SK-N-SH (cell line): ENCODE results near the gene SMAD7. TPM values are rescaled to one million over a fixed set of nuclear protein-coding genes. Genes with fewer than 3 reads are reported as not detected.

Experiments
- CTCF ChIA-PET: fragments of 300-600, 350-600 bp; formaldehyde crosslinking; extraction: SDS; loops from one replicate; lab custom pipeline; 2021; lab: Yijun Ruan, JAX
- POLR2A ChIA-PET: fragments of 350-600 bp; sonication (Branson Sonifier 250); formaldehyde crosslinking; extraction: SDS; loops from one replicate; lab custom pipeline; 2020; ENCODE audit warnings: antibody characterized with exemption, inconsistent platforms; lab: Yijun Ruan, JAX
- DNase-seq: peaks from one replicate; pipeline ENCODE4 v3.0.0; 2012
- H2AFZ ChIP-seq: fragments of 200-600 bp; sonication (generic); 2 replicates; pipeline ENCODE4 v1.8.1; 2016; ENCODE audit warnings: antibody characterized with exemption, mild to moderate bottlenecking, low read depth
- H3F3A ChIP-seq: fragments of 200-600 bp; sonication (generic); replicated peaks from 2 replicates; pipeline ENCODE3; 2016; ENCODE audit warnings: antibody characterized with exemption, mild to moderate bottlenecking; ENCODE audit not compliant: insufficient read depth
- H3K27ac ChIP-seq, 2 experiments: fragments of 200-500 bp in 1 of 2; fragments of 200-600 bp in 1 of 2; sonication (Bioruptor generic) in 1 of 2; sonication (generic), shearing (Covaris generic) in 1 of 2; 2 replicates each; pipeline versions ENCODE4 v1.5.1 to v1.6.1; 2014 to 2016; ENCODE audit warnings: low read depth in 2 of 2, inconsistent platforms in 1 of 2, low read length in 1 of 2, mild to moderate bottlenecking in 1 of 2, mixed read lengths in 1 of 2
- H3K27me3 ChIP-seq: fragments of 200-600 bp; sonication (generic), shearing (Covaris generic); 2 replicates; pipeline ENCODE4 v1.6.1; 2016; ENCODE audit warnings: mixed run types; ENCODE audit not compliant: insufficient read depth
- H3K36me3 ChIP-seq, 2 experiments: fragments of 200-500 bp in 1 of 2; fragments of 200-600 bp in 1 of 2; sonication (Bioruptor generic) in 1 of 2; sonication (generic) in 1 of 2; replicated peaks in 1 of 2; 2 replicates each; pipeline versions ENCODE3 to v1.5.1; 2014 to 2016; ENCODE audit warnings: low read length in 1 of 2, mild to moderate bottlenecking in 1 of 2; ENCODE audit not compliant: insufficient read depth in 2 of 2, control insufficient read depth in 1 of 2
- H3K4me1 ChIP-seq, 2 experiments: fragments of 200-500 bp in 1 of 2; fragments of 200-600 bp in 1 of 2; sonication (Bioruptor generic) in 1 of 2; sonication (generic), shearing (Covaris generic) in 1 of 2; 2 replicates each; pipeline versions ENCODE4 v1.5.1 to v1.6.1; 2014 to 2016; ENCODE audit warnings: low read depth in 1 of 2, low read length in 1 of 2, mixed run types in 1 of 2; ENCODE audit not compliant: insufficient read depth in 2 of 2, control insufficient read depth in 1 of 2
- H3K4me2 ChIP-seq: fragments of 200-600 bp; sonication (generic), shearing (Covaris generic); 2 replicates; pipeline ENCODE4 v1.6.1; 2017; ENCODE audit warnings: mixed run types
- H3K4me3 ChIP-seq, 2 experiments: fragments of 200-500 bp in 1 of 2; fragments of 200-600 bp in 1 of 2; sonication (Bioruptor generic) in 1 of 2; sonication (generic), shearing (Covaris generic) in 1 of 2; 2 replicates each; pipeline versions ENCODE4 v1.5.1 to v1.8.1; 2014 to 2016; ENCODE audit warnings: low read depth in 2 of 2, inconsistent platforms in 1 of 2, low read length in 1 of 2, mild to moderate bottlenecking in 1 of 2, mixed read lengths in 1 of 2, moderate library complexity in 1 of 2
- H3K79me2 ChIP-seq: fragments of 200-600 bp; sonication (generic); 2 replicates; pipeline ENCODE4 v1.8.1; 2017; ENCODE audit warnings: mild to moderate bottlenecking; ENCODE audit not compliant: insufficient read depth
- H3K9ac ChIP-seq: fragments of 200-600 bp; sonication (generic); 2 replicates; pipeline ENCODE4 v1.6.1; 2017; ENCODE audit warnings: mixed run types
- H3K9me2 ChIP-seq: fragments of 200-600 bp; sonication (generic); 2 replicates; pipeline ENCODE4 v1.6.1; 2017; ENCODE audit warnings: mixed run types
- H3K9me3 ChIP-seq: fragments of 200-600 bp; sonication (generic); 2 replicates; pipeline ENCODE4 v1.6.1; 2017; ENCODE audit warnings: mixed run types, mild to moderate bottlenecking, moderate library complexity
- H4K20me1 ChIP-seq: fragments of 200-600 bp; sonication (generic); 2 replicates; pipeline ENCODE4 v1.6.1; 2017; ENCODE audit warnings: mild to moderate bottlenecking, mixed run types; ENCODE audit not compliant: insufficient read depth
- CHD2 ChIP-seq: fragments of 150-350 bp; IDR thresholded peaks from 2 replicates; pipeline ENCODE4 v1.6.1; 2018; ENCODE audit warnings: low read length; ENCODE audit not compliant: partially characterized antibody
- EP300 ChIP-seq, 2 experiments: IDR thresholded peaks; 2 replicates each; pipeline versions ENCODE4 v1.4.0 to v1.6.1; 2012; ENCODE audit warnings: borderline replicate concordance in 1 of 2, low read depth in 1 of 2, low read length in 1 of 2
- EZH2phosphoT487 ChIP-seq: fragments of 200-600 bp; sonication (generic); IDR thresholded peaks from 2 replicates; pipeline ENCODE4 v1.6.1; 2017; ENCODE audit warnings: low read depth, mixed run types, mild to moderate bottlenecking, antibody characterized with exemption, moderate library complexity, borderline replicate concordance
- FOXM1 ChIP-seq: IDR thresholded peaks from 2 replicates; pipeline ENCODE4 v1.4.0; 2012; ENCODE audit warnings: low read depth, mild to moderate bottlenecking
- JUND ChIP-seq: IDR thresholded peaks from 2 replicates; pipeline ENCODE4 v1.4.0; 2012
- MXI1 ChIP-seq: IDR thresholded peaks from 2 replicates; pipeline ENCODE4 v1.6.1; 2012; ENCODE audit warnings: mild to moderate bottlenecking, low read depth, low read length, improper control_type of control experiment
- NFIC ChIP-seq: IDR thresholded peaks from 2 replicates; pipeline ENCODE4 v1.4.0; 2012; ENCODE audit warnings: borderline replicate concordance
- NRF1 ChIP-seq: IDR thresholded peaks from 2 replicates; pipeline ENCODE4 v1.6.1; 2012; ENCODE audit warnings: low read depth, mild to moderate bottlenecking, low read length
- RAD21 ChIP-seq: IDR thresholded peaks from 2 replicates; pipeline ENCODE4 v1.6.1; 2012; ENCODE audit warnings: mild to moderate bottlenecking, low read length
- RCOR1 ChIP-seq: fragments of 150-350 bp; IDR thresholded peaks from 2 replicates; pipeline ENCODE4 v1.6.1; 2017; ENCODE audit warnings: antibody characterized with exemption, low read length
- RFX5 ChIP-seq: IDR thresholded peaks from 2 replicates; pipeline ENCODE4 v1.6.1; 2012; ENCODE audit warnings: mild to moderate bottlenecking, improper control_type of control experiment, low read length
- RXRA ChIP-seq: IDR thresholded peaks from 2 replicates; pipeline ENCODE4 v1.4.0; 2012; ENCODE audit warnings: low read depth, mild to moderate bottlenecking, borderline replicate concordance
- SMC3 ChIP-seq: IDR thresholded peaks from 2 replicates; pipeline ENCODE4 v1.6.1; 2012; ENCODE audit warnings: low read depth, low read length, improper control_type of control experiment
- TCF12 ChIP-seq: IDR thresholded peaks from 2 replicates; pipeline ENCODE4 v1.4.0; 2012
- TEAD4 ChIP-seq: IDR thresholded peaks from 2 replicates; pipeline ENCODE4 v1.4.0; 2012; ENCODE audit warnings: mild to moderate bottlenecking, borderline replicate concordance; ENCODE audit not compliant: insufficient read depth
- WGBS: methylation state at CpG from one replicate; pipeline ENCODE4 v1.1.6; 2017; ENCODE audit warnings: low lambda C conversion rate; 5-methylcytosine and 5-hydroxymethylcytosine counted together
- polyA plus RNA-seq, 3 experiments: library from polyadenylated mRNA; depleted of rRNA; stranded (reverse); fragments of >200 nt; gene quantifications; 2 replicates each; pipeline ENCODE4 v1.2.3, GENCODE V29; 2012
- TF ChIP-seq, protein P1 (sequence below): IDR thresholded peaks from 2 replicates; pipeline ENCODE4 v1.6.1; 2012; ENCODE audit warnings: mild to moderate bottlenecking, low read depth, low read length, moderate library complexity
- TF ChIP-seq, protein P2 (sequence below): fragments of 200-600 bp; sonication (generic); IDR thresholded peaks from 2 replicates; pipeline ENCODE4 v1.6.1; 2017; ENCODE audit warnings: antibody characterized with exemption, mild to moderate bottlenecking, moderate library complexity
- TF ChIP-seq, protein P3 (sequence below): IDR thresholded peaks from 2 replicates; pipeline ENCODE4 v1.4.0; 2012; ENCODE audit warnings: low read depth, borderline replicate concordance

Gene SMAD7
- polyA plus RNA-seq, 1 of the 3 experiments (the other 2 are of a cell fraction) = 20.0 TPM

DNA sequence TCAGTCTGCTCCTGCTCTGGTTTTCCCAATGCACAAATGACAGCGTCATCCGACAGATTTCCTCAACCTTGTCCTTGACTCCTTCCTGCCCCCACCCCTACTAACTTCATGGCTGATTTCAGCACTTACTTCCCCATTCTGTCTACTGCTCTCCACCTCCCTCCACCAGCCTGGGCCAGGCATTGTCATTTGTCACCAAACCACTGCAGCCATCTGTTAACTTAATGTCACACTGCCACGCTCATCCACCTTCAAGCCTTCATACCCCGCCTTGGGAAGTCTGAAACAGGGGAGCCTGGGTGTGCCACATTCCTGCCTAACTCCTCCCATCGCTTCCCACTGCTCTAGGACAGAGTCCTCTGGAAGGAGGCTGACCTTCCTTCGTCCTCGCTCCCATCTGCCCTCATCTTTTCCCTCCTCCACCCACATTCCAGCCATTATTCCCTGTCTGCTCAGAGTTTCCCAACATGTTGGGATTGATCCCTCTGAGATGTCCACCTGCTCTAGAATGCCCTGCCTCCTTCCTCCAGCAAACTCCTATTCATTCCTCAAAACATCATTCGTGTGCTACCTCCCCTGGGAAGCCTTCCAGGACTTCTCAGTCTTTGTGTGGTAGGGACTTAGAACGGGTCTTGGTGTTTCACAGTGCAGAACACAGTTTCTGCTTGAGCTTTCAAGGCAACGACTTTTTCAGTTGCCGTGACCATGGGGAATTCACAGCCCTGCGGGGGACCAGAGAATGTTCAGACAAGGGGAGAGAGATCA, 42.2 kb upstream of the SMAD7 start:
- CTCF ChIA-PET = interaction anchor here (1.4 kb wide), 1 partner anchor 9 kb away, joined by 6 read pairs; no protein-coding TSS in a partner anchor
- Histone ChIP-seq H3K9me2 (no peaks in the 10 kb centered on the region), H4K20me1 (no peaks in the 10 kb centered on the region), H3F3A (peaks cover 24% of the 10 kb centered on the region), H3K4me3 (no peak overlapping the region), H3K4me1 (peaks cover 22 to 31% of the 10 kb centered on the region in 2 experiments; a peak in 3 of 4 replicates), H3K4me2 (no peak overlapping the region), H2AFZ (no peak overlapping the region), H3K79me2 (no peaks in the 10 kb centered on the region), H3K27ac (peak overlapping the region in 1 of 2 experiments; percentile 70; a peak in 2 of 4 replicates), H3K27me3 (no peaks in the 10 kb centered on the region), H3K36me3 (no peaks in the 10 kb centered on the region), H3K9ac (no peak overlapping the region; the same call in 1 of the 2 replicates), H3K9me3 (no peaks in the 10 kb centered on the region)
- no peak for TF ChIP-seq NRF1
- POLR2A ChIA-PET = interaction anchor here (0.7 kb wide), 1 partner anchor 13 kb away, joined by 3 read pairs; no protein-coding TSS in a partner anchor
- 96% methylated on average over 10 of the region's 12 CpGs for WGBS
- no peak for DNase-seq

DNA sequence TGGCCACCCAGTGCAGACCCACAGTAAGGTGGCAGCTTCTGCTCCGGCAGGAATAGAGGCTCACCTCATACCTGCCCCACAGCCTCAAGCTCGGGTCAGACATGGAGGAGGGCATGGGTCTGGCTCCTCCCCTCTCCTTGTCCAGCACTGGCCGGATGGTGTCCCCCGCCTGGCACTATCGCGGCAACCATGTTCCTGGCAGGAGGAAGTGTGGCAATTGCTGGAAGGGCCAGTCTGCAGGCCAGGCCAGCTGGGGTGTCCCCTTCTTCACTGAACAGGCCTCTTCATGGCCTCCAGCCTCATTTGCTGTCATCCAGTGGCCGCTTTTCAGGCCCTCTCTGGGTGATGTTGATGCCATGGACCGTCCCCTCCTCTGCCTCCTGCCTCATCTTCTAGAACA, 41.4 kb upstream of the SMAD7 start:
- no peaks in the 10 kb centered on the region for H3K9me3 ChIP-seq
- WGBS = 93% methylated on average over 3 of the region's 8 CpGs
- H3K9me2 ChIP-seq = no peaks in the 10 kb centered on the region
- H3F3A ChIP-seq = peaks cover 15% of the 10 kb centered on the region
- H3K36me3 ChIP-seq = no peaks in the 10 kb centered on the region
- no peak for DNase-seq
- peaks cover 13 to 22% of the 10 kb centered on the region in 2 experiments; a peak in 3 of 4 replicates for H3K4me1 ChIP-seq
- no peaks in the 10 kb centered on the region for H3K27me3 ChIP-seq
- H3K4me3 ChIP-seq = no peak overlapping the region
- no peak overlapping the region for H3K27ac ChIP-seq
- H2AFZ ChIP-seq = no peak overlapping the region
- H3K79me2 ChIP-seq = no peaks in the 10 kb centered on the region
- no peak overlapping the region for H3K4me2 ChIP-seq
- no peak overlapping the region for H3K9ac ChIP-seq
- TF ChIP-seq RFX5 (no peak), EP300 (IDR thresholded peaks at IDR 0.05; ENCODE audit: borderline replicate concordance in 1 of 2, low read depth in 1 of 2, low read length in 1 of 2) (no peak), TEAD4 (no peak), JUND (no peak), MXI1 (no peak), TCF12 (no peak), FOXM1 (no peak), RXRA (no peak), EZH2phosphoT487 (no peak), RCOR1 (no peak), NFIC (no peak), CHD2 (no peak), RAD21 (no peak), SMC3 (no peak)
- TF ChIP-seq, protein P1, sequence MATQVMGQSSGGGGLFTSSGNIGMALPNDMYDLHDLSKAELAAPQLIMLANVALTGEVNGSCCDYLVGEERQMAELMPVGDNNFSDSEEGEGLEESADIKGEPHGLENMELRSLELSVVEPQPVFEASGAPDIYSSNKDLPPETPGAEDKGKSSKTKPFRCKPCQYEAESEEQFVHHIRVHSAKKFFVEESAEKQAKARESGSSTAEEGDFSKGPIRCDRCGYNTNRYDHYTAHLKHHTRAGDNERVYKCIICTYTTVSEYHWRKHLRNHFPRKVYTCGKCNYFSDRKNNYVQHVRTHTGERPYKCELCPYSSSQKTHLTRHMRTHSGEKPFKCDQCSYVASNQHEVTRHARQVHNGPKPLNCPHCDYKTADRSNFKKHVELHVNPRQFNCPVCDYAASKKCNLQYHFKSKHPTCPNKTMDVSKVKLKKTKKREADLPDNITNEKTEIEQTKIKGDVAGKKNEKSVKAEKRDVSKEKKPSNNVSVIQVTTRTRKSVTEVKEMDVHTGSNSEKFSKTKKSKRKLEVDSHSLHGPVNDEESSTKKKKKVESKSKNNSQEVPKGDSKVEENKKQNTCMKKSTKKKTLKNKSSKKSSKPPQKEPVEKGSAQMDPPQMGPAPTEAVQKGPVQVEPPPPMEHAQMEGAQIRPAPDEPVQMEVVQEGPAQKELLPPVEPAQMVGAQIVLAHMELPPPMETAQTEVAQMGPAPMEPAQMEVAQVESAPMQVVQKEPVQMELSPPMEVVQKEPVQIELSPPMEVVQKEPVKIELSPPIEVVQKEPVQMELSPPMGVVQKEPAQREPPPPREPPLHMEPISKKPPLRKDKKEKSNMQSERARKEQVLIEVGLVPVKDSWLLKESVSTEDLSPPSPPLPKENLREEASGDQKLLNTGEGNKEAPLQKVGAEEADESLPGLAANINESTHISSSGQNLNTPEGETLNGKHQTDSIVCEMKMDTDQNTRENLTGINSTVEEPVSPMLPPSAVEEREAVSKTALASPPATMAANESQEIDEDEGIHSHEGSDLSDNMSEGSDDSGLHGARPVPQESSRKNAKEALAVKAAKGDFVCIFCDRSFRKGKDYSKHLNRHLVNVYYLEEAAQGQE = no peak
- TF ChIP-seq, protein P2, sequence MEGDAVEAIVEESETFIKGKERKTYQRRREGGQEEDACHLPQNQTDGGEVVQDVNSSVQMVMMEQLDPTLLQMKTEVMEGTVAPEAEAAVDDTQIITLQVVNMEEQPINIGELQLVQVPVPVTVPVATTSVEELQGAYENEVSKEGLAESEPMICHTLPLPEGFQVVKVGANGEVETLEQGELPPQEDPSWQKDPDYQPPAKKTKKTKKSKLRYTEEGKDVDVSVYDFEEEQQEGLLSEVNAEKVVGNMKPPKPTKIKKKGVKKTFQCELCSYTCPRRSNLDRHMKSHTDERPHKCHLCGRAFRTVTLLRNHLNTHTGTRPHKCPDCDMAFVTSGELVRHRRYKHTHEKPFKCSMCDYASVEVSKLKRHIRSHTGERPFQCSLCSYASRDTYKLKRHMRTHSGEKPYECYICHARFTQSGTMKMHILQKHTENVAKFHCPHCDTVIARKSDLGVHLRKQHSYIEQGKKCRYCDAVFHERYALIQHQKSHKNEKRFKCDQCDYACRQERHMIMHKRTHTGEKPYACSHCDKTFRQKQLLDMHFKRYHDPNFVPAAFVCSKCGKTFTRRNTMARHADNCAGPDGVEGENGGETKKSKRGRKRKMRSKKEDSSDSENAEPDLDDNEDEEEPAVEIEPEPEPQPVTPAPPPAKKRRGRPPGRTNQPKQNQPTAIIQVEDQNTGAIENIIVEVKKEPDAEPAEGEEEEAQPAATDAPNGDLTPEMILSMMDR = no peak
- TF ChIP-seq, protein P3, sequence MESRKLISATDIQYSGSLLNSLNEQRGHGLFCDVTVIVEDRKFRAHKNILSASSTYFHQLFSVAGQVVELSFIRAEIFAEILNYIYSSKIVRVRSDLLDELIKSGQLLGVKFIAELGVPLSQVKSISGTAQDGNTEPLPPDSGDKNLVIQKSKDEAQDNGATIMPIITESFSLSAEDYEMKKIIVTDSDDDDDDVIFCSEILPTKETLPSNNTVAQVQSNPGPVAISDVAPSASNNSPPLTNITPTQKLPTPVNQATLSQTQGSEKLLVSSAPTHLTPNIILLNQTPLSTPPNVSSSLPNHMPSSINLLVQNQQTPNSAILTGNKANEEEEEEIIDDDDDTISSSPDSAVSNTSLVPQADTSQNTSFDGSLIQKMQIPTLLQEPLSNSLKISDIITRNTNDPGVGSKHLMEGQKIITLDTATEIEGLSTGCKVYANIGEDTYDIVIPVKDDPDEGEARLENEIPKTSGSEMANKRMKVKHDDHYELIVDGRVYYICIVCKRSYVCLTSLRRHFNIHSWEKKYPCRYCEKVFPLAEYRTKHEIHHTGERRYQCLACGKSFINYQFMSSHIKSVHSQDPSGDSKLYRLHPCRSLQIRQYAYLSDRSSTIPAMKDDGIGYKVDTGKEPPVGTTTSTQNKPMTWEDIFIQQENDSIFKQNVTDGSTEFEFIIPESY = no peak
- TF ChIP-seq, all 33 proteins: peak for 0
- H4K20me1 ChIP-seq = no peaks in the 10 kb centered on the region
- ChIA-PET POLR2A (no interaction called here), CTCF (no interaction called here)
